Effector CD8-positive, alpha-beta T cell (primary cell): ENCODE data around the gene SHMT2.

ENCODE experiments used
- DNase-seq: peaks from one replicate; lab custom pipeline; 2025; lab: John Stamatoyannopoulos, UW
- total RNA-seq, 4 experiments: gene quantifications; one replicate each; lab custom pipeline; 2026; lab: John Stamatoyannopoulos, UW

Gene SHMT2
- total RNA-seq = 57.2 to 449 (median 106) reads per million in 4 experiments

DNA sequence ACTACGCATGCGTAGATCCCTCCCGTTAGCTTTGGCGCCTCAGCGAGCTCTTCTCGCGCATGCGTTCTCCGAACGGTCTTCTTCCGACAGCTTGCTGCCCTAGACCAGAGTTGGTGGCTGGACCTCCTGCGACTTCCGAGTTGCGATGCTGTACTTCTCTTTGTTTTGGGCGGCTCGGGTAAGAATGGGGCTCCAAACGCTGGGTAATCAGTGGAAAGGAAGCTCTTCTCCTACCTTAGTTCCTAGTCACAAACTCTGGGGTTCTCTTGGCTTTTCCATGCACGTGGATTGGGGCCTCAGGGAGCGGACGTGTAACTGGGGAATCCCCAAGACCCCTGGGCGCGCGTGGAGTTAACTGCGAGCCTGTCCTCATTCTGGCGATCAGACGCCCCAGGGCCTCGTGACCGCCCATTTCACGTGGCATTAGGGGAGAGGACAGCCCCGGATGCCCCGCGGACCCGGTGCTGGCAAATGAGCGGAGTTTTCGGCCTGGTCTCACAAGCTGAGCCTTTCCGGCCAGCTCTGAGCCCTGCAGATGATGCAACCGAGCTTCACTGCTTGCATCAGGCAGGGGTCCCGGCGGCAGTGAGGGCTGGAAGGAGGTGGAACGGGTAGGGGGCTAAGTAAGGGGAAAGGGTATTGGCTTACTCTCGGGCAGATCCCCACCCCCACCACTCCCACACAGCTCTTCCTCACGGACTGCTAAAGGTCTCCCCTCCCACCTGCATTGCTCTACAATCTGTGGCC, at the start of gene SHMT2:
Gene SHMT2 (plus strand): TSS at position 78 of the 747 bp plus-strand sequence. CDS start 68 bp downstream, at position 146.
- peak; percentile 88 for DNase-seq

DNA sequence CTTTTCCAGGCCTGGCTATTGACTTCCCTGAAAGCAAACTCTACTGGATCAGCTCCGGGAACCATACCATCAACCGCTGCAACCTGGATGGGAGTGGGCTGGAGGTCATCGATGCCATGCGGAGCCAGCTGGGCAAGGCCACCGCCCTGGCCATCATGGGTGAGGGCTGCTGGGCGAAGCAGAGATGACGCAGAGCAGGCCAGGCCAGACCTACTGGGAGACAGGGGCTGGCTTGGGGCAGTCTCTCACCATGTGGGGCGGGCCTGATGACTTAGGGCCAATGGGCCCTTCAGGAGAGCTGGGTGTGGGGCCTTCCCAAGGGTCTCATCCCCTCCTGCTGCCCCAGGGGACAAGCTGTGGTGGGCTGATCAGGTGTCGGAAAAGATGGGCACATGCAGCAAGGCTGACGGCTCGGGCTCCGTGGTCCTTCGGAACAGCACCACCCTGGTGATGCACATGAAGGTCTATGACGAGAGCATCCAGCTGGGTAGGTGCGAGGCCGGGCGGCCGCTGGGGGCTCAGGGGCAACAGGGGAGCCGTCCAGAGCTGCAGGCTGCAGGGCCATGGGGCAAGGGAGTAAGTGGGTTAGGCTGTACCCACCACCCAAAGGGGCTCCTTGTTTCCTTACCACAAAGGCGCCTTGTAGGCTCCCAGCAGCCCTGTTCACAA, 49.1 kb upstream of the SHMT2 start:
- no peak for DNase-seq

DNA sequence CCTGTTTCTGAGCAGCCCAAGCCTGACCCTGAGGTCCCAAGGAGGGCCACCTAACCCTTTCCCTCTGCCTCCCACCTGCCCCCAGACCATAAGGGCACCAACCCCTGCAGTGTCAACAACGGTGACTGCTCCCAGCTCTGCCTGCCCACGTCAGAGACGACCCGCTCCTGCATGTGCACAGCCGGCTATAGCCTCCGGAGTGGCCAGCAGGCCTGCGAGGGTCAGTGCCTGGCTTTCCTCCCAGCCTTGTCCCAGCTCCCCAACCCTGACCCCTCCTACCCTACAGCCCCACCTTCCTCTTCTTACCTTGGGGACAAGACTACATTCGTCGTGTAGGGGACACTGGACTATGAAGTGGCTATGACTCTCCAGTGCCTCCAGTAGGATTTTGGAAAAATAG, 48.4 kb upstream of the SHMT2 start:
- DNase-seq = no peak

DNA sequence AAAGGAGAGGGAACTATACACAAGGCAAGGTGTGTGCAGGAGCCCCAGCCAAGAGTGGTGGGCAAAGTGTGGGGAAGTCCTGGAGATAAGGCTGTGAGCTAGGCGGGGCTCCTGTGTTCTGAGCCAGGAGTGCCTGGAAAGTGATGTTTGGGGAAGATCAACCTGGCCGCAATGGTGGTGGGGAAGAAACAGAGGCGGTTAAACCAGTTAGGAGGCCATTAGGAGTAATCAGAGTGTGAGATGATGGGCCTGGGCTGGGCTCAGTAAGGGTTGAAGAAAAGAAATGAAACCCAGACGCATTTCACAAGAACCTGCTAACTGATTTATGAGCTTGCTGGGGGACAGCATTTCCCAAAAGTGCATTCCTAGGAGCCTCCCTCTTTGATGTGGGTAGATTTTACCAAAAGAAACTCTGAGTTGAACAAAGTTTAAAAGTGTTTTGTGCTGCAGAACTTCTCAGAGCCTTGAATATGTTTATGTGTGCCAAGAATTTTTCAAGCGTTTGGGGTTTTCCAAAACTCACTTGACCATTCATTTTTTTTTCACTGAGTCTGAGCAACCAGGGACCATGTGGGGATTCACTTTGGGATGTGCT, 47.9 kb upstream of the SHMT2 start:
- no peak for DNase-seq

DNA sequence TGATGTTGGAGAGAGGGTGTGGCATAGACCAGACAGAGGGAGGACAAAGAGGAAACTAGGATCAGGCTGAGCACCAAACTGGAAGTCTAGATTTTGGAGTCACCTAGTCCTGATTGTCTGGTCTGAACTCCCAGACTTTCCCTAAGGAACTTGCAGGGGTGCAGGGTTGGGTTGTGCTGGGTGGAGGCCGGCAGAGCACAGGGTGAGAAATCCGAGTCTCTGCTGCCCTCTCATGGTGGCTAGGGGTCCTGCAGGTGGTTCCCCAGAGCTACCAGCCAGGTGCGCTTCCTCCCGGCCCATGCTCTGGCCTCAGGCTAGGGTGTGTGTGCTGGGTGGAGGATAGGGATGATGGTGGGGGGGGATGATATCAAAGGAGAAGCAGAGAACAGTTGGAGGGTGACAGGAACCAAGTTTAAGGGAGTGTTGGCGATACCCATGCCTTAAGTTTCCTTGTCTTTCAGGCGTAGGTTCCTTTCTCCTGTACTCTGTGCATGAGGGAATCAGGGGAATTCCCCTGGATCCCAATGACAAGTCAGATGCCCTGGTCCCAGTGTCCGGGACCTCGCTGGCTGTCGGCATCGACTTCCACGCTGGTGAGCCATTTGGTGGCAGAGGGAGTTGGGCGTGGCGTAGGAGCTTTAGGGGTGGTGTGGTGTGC, 46.5 kb upstream of the SHMT2 start:
- peak; percentile 52 for DNase-seq

DNA sequence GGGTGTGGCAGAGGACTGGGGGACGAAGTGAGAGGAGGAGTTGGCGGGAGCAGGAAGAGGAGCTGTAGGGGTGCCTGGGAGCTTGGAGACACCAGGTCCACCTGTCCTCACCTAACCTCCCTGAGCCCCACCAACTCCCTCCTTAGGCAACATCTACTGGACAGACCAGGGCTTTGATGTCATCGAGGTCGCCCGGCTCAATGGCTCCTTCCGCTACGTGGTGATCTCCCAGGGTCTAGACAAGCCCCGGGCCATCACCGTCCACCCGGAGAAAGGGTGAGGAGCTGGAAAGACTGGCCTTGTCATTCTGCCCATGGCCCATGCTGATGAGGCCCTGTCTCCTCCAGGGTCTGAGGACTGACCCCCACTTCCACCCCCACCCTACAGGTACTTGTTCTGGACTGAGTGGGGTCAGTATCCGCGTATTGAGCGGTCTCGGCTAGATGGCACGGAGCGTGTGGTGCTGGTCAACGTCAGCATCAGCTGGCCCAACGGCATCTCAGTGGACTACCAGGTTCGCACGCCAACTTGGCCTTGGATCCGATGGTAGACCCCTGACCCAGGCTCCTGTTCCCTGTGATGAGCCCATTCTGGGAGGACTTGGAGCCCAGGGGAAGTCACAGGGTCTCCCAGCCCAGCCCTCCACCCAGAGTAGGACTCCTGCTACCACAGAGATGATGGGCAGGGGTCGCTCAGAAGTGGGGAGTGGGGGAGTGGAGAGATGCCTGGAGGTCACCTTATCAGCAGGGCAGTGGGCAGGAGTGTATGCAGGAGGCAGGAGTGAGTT, 45.4 kb upstream of the SHMT2 start:
- DNase-seq = no peak

DNA sequence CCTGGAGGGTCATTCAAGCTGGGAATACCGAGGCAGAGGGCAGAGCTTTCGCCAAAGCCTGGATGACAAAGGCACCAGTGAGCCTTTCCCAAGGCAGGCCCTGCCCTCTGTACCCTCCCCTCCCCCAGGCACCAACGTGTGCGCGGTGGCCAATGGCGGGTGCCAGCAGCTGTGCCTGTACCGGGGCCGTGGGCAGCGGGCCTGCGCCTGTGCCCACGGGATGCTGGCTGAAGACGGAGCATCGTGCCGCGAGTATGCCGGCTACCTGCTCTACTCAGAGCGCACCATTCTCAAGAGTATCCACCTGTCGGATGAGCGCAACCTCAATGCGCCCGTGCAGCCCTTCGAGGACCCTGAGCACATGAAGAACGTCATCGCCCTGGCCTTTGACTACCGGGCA, 44.1 kb upstream of the SHMT2 start:
- DNase-seq = no peak

DNA sequence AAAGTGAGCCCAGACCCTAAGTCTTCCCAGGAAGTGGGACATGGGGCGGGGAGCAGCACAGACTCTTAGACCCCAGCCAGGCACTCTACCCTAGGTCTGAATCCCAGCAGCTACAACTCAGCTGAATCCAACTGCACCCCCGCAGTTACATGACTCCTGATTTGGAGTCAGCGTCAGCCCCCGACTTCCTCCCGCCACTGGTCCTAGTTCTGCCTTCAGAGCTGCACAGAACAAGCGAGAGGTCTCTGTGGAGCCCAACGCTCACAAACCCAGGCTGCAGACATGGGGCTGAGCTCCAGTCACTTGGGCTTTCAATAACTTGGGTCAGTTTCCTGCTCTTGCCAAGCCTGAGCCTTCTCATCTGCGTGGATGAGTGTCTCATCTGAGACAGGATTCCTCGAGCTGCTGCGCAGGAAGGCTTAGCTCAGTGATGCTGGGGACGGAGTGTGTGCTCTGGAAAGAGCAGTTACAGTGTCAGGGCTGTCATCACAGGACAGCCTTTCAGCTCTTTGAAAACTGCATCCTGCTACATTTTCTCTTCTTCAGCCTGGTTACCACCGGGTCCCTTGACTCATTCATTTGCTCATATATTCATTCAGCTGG, 43.5 kb upstream of the SHMT2 start:
- DNase-seq = no peak

DNA sequence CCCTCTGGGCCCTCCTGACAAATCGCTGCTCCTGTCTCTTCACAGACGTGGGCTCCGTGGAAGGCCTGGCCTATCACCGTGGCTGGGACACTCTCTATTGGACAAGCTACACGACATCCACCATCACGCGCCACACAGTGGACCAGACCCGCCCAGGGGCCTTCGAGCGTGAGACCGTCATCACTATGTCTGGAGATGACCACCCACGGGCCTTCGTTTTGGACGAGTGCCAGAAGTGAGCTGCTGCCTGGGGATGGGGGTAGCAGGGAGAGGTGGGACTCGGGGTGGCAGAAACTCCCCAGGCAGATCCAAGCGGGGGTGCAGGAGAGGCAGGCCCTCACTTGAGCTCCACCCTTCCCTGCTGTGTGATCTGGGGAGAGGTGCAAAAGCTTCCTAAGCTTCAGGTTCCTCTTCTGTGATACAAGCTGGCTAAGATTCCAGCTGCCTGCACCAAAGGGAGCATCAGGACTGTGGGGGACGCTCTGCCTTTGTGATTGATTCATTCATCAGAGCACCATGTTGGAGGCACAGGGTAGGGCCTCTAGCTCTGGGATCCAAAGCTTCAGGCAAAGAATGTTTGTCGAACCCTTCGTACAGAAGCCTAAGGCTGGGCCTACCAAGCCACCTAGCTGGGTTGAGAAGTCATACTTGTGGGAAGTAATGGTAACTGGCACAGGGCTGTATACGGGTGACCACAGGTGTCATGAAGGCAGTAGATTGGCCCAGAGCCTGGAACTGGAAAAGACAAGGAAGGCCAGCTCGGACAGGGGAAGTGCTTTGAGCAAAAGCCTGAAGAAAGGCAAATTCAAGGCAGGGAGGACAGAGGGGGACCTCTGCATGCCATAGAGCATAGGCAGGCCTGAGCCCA, 42.1 kb upstream of the SHMT2 start:
- no peak for DNase-seq

DNA sequence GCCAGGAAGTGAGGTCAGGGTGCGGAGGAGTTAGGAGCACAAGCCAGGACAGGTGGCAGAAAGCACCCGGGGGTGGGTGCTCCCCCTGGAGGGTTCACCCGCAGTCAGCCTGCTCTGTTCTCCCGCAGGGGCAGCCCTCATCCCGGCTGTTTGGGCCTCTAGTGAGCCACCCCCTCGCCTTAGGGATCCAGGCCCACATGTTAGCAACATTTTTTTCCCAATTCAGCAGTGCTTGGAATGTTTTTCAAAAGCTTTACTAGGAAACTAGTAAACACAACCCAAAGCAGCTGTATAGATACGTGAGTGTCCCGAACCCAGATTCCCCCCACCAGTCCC, 41.5 kb upstream of the SHMT2 start:
- no peak for DNase-seq

DNA sequence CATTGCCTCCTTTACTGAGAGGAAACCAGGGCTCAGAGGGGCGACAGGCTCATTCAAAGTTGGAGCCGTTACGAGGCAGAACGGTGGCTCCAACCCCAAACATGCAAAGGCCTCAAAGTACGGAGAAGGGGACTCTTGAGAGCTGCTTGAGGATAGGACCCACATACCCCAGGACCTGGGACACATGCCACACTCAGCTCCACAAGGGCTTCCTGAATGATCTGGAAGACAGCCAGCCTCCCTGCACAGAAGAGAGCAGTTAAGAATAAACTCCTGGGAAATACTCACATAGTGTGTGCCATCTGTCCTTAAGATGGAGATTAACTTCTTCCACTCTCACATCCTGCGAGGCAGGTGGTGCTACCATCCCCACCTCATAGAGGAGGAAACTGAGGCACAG, 39.5 kb upstream of the SHMT2 start:
- DNase-seq = no peak

DNA sequence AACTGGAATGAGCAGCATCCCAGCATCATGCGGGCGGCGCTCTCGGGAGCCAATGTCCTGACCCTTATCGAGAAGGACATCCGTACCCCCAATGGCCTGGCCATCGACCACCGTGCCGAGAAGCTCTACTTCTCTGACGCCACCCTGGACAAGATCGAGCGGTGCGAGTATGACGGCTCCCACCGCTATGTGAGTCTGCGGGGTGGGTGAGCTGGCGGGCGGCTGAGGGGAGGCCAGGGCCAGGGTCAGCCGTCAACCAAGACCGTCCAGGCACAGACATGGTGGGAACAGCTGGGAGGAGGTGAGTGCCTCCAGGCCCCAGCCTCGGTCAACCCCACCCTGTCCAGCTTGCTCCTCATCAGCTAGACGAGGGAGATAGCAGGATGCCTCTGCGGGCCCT, 38.7 kb upstream of the SHMT2 start:
- no peak for DNase-seq

DNA sequence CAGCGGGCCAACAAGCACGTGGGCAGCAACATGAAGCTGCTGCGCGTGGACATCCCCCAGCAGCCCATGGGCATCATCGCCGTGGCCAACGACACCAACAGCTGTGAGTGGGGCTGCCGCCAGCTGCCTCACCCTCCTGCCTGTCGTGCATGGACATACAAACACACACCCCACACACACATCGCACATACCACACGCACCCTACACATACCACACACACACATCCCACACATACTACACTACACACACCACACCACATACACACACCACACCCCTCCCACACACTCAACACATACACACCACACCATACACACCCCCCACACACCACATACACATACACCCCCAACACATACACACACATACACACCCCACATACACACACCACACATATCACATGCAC, 38.1 kb upstream of the SHMT2 start:
- no peak for DNase-seq

DNA sequence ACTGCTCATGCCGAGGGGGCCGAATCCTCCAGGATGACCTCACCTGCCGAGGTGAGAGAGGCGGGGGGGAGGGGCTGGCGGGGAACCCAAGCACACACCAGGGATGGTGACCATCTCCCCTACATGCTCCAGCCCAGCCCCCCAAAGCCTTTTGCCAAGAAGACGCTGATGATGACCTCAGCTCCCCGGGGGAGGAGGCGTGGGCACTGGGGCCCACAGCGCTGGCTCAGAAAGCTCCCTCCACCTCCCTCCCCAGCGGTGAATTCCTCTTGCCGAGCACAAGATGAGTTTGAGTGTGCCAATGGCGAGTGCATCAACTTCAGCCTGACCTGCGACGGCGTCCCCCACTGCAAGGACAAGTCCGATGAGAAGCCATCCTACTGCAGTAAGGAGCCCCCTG, 36.6 kb upstream of the SHMT2 start:
- DNase-seq = no peak

DNA sequence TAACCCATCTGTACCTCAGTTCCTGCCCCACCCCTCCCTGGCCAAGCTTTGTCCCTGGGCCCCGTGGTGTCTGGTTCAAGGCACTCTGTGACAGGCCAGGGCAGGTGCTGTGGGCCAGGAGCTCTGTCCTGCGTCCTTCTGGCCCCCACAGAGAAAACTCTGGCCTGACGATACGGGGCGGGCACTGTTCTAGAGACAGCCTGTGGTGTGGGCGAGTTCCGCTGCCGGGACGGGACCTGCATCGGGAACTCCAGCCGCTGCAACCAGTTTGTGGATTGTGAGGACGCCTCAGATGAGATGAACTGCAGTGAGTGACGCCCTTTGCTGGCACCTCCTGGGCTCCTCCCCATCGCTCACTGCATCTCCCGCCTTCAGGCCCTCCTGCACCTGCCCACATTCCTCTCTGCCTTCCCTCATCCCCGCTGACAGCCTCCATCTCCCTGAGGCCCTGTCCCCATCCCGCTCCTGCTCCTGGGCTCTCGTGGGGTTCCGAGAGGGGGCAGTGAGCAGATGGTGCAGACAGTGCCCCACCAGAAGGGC, 35.7 kb upstream of the SHMT2 start:
- no peak for DNase-seq

DNA sequence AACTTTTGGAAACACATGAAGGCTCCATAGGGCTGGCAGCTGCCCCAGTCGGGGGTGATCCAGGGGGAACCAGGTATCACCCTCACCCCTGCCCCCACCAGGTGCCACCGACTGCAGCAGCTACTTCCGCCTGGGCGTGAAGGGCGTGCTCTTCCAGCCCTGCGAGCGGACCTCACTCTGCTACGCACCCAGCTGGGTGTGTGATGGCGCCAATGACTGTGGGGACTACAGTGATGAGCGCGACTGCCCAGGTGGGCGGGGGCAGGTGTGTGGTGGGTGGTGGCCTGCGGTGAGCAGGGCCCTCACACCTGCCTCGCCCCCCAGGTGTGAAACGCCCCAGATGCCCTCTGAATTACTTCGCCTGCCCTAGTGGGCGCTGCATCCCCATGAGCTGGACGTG, 35.3 kb upstream of the SHMT2 start:
- DNase-seq = no peak

DNA sequence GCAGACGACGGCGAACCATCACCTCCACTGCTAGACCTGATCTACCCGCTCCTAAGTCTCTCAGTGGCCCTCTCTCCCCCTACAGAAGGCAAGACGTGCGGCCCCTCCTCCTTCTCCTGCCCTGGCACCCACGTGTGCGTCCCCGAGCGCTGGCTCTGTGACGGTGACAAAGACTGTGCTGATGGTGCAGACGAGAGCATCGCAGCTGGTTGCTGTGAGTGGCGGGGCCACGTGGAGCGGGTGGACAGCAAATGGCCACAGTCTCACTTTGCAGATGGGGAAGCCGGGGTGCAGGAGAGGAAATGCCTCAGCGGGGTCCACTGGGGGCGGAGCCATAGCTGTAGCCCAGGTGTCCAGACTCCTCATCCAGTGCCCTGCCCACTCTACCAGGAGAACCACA, 34.3 kb upstream of the SHMT2 start:
- no peak for DNase-seq

DNA sequence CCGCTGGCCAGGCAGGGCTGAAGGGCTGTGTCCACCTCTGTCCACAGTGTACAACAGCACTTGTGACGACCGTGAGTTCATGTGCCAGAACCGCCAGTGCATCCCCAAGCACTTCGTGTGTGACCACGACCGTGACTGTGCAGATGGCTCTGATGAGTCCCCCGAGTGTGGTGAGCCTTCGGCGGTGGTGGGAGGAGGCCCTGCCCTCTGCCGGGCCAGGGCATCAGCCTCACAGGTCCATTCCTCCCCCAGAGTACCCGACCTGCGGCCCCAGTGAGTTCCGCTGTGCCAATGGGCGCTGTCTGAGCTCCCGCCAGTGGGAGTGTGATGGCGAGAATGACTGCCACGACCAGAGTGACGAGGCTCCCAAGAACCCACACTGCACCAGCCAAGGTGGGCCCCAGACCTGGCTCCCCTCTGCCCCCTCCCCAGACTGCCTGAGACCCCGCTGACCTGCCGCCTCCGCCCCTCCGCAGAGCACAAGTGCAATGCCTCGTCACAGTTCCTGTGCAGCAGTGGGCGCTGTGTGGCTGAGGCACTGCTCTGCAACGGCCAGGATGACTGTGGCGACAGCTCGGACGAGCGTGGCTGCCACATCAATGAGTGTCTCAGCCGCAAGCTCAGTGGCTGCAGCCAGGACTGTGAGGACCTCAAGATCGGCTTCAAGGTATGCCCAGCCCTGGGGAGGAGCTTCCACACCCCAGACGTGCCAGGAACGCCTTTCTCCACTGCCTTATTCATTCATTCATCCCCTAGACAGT, 33.7 kb upstream of the SHMT2 start:
- no peak for DNase-seq

DNA sequence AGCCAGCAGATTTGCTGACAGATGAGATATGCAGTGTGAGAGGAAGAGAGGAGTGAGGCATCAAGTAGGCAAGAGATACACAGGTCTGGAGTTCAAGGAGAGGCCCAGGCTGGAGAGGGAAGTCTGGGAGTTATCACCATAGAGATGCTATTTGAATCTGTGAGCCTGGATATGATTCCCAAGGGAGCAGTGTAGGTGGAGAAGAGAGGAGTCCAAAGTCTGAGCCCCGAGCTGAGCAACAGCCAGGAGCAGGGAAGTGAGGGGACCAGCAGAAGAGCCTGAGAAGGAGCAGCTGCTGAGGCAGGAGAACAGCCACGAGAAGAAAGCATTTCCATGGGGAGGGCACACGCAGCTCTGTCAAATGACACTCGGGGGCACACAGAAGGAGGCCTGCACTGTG, 33.1 kb upstream of the SHMT2 start:
- no peak for DNase-seq

DNA sequence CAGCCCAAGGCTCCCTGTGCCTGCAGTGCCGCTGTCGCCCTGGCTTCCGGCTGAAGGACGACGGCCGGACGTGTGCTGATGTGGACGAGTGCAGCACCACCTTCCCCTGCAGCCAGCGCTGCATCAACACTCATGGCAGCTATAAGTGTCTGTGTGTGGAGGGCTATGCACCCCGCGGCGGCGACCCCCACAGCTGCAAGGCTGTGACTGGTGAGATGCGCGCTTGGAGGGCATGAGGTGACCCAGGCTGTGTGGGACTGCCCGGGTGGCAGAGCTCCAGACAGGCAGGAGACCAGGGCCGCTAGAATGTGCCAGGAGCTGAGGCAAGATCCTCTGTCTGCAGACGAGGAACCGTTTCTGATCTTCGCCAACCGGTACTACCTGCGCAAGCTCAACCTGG, 32.6 kb upstream of the SHMT2 start:
- no peak for DNase-seq
